ENCODE data around the gene CTAGE9.
"Not testable (repeated sequence)": the region's sequence is repeated elsewhere in the genome, so short reads cannot be mapped to it uniquely, and the experiment has no call there.

The CTAGE9 gene

GRCh38 chr6:131728296-131728939, 17.6 kb upstream of the CTAGE9 start:
- DNase-seq = no peak

GRCh38 chr6:131727868-131728267, 17.1 kb upstream of the CTAGE9 start:
- DNase-seq = no peak

GRCh38 chr6:131727467-131727866, 16.6 kb upstream of the CTAGE9 start:
- no peak for DNase-seq

GRCh38 chr6:131724114-131724513, 13.3 kb upstream of the CTAGE9 start:
- no peak for DNase-seq

- DNase-seq = no peak
These were observed 10.3 kb upstream of the CTAGE9 start for GRCh38 chr6:131721161-131721560.

- no peak for DNase-seq
These were observed 7.2 kb upstream of the CTAGE9 start for GRCh38 chr6:131717836-131718542.

- not testable (repeated sequence) for DNase-seq
These were observed 4.8 kb upstream of the CTAGE9 start for GRCh38 chr6:131715567-131715966.

- not testable (repeated sequence) for DNase-seq
These were observed 6.9 kb downstream of the CTAGE9 start for GRCh38 chr6:131703905-131704304.

GRCh38 chr6:131700851-131701250, 10.0 kb downstream of the CTAGE9 start:
- DNase-seq = not testable (repeated sequence)

GRCh38 chr6:131696956-131697355, 13.9 kb downstream of the CTAGE9 start:
- DNase-seq = no peak

GRCh38 chr6:131694832-131695426, 15.9 kb downstream of the CTAGE9 start:
- peak; percentile 79 to 89 for DNase-seq

- DNase-seq = no peak
These were observed 17.4 kb downstream of the CTAGE9 start for GRCh38 chr6:131693384-131693783.

GRCh38 chr6:131692589-131692988, 18.2 kb downstream of the CTAGE9 start:
- DNase-seq = no peak

- no peak for DNase-seq
These were observed 18.8 kb downstream of the CTAGE9 start for GRCh38 chr6:131692031-131692430.

- DNase-seq = no peak
These were observed 22.5 kb downstream of the CTAGE9 start for GRCh38 chr6:131688286-131688685.

- DNase-seq = no peak
These were observed 23.8 kb downstream of the CTAGE9 start for GRCh38 chr6:131687022-131687421.

- DNase-seq = no peak
These were observed 25.5 kb downstream of the CTAGE9 start for GRCh38 chr6:131685266-131685780.

- no peak for DNase-seq
These were observed 27.3 kb downstream of the CTAGE9 start for GRCh38 chr6:131683479-131683878.

GRCh38 chr6:131682442-131682841, 28.4 kb downstream of the CTAGE9 start:
- DNase-seq = no peak

GRCh38 chr6:131681585-131681984, 29.2 kb downstream of the CTAGE9 start:
- no peak for DNase-seq

- DNase-seq = no peak
These were observed 29.9 kb downstream of the CTAGE9 start for GRCh38 chr6:131680868-131681267.

- no peak for DNase-seq
These were observed 32.4 kb downstream of the CTAGE9 start for GRCh38 chr6:131678442-131678841.

GRCh38 chr6:131673184-131673583, 37.6 kb downstream of the CTAGE9 start:
- no peak for DNase-seq

GRCh38 chr6:131669891-131670290, 40.9 kb downstream of the CTAGE9 start:
- no peak for DNase-seq

All from Kasumi-1 (cell line).